ENCODE results near the gene CASP8.

CASP8 gene

GRCh38 chr2:201244829-201245228 is 15.5 kb upstream of the CASP8 start:
- DNase-seq: no peak

GRCh38 chr2:201246280-201246679 is 14.1 kb upstream of the CASP8 start:
- DNase-seq: no peak

GRCh38 chr2:201248288-201248844 is 12.0 kb upstream of the CASP8 start:
- DNase-seq: no peak

GRCh38 chr2:201249889-201250288 is 10.4 kb upstream of the CASP8 start:
- no peak for DNase-seq

GRCh38 chr2:201250741-201251140 is 9.6 kb upstream of the CASP8 start:
- DNase-seq: no peak

- DNase-seq: no peak
Observed at GRCh38 chr2:201254081-201254730, 6.1 kb upstream of the CASP8 start.

GRCh38 chr2:201255408-201256033 is 4.8 kb upstream of the CASP8 start:
- DNase-seq: no peak

- DNase-seq: no peak
Observed at GRCh38 chr2:201256082-201256481, 4.3 kb upstream of the CASP8 start.

- no peak for DNase-seq
Observed at GRCh38 chr2:201257381-201257955, 2.9 kb upstream of the CASP8 start.

- no peak for DNase-seq
Observed at GRCh38 chr2:201257956-201258665, 2.2 kb upstream of the CASP8 start.

GRCh38 chr2:201258666-201259615 is 1.4 kb upstream of the CASP8 start:
- DNase-seq: no peak

GRCh38 chr2:201261471-201261870 is 1.1 kb downstream of the CASP8 start:
- DNase-seq: no peak

- no peak for DNase-seq
Observed at GRCh38 chr2:201261906-201262305, 1.6 kb downstream of the CASP8 start.

- no peak for DNase-seq
Observed at GRCh38 chr2:201262718-201263117, 2.4 kb downstream of the CASP8 start.

GRCh38 chr2:201263779-201264178 is 3.4 kb downstream of the CASP8 start:
- no peak for DNase-seq

GRCh38 chr2:201264472-201265173 is 4.3 kb downstream of the CASP8 start:
- no peak for DNase-seq

- no peak for DNase-seq
Observed at GRCh38 chr2:201266629-201267028, 6.3 kb downstream of the CASP8 start.

GRCh38 chr2:201267278-201268030 is 7.1 kb downstream of the CASP8 start:
- DNase-seq: no peak

GRCh38 chr2:201269764-201270163 is 9.4 kb downstream of the CASP8 start:
- DNase-seq: peak; percentile 4

- no peak for DNase-seq
Observed at GRCh38 chr2:201270293-201271001, 10.1 kb downstream of the CASP8 start.
